Neural progenitor cell (in vitro differentiated cells): ENCODE measurements around the gene UBAC1. TPM values are rescaled to one million over a fixed set of nuclear protein-coding genes. Genes with fewer than 3 reads are reported as not detected.

ENCODE experiments used
- DNase-seq: peaks from one replicate; pipeline ENCODE4 v3.0.0-alpha.2; 2016; ENCODE audit warnings: low spot score
- H2AFZ ChIP-seq: fragments of 200-600 bp; sonication (generic); replicated peaks from 2 replicates; pipeline ENCODE4 v1.6.1; 2016; ENCODE audit warnings: antibody characterized with exemption
- H3F3A ChIP-seq: fragments of 200-600 bp; sonication (generic); 2 replicates; pipeline ENCODE4 v1.6.1; 2016; ENCODE audit warnings: antibody characterized with exemption, low read depth
- H3K27ac ChIP-seq: fragments of 200-600 bp; sonication (generic); 2 replicates; pipeline ENCODE4 v1.5.1; 2016; ENCODE audit warnings: mild to moderate bottlenecking
- H3K27me3 ChIP-seq: fragments of 200-600 bp; sonication (generic); 2 replicates; pipeline ENCODE4 v1.6.1; 2016; ENCODE audit warnings: mild to moderate bottlenecking, moderate library complexity
- H3K36me3 ChIP-seq: fragments of 200-600 bp; sonication (generic); 2 replicates; pipeline ENCODE4 v1.5.1; 2016
- H3K4me1 ChIP-seq: fragments of 200-600 bp; sonication (generic); 2 replicates; pipeline ENCODE4 v1.6.1; 2016; ENCODE audit warnings: mixed run types
- H3K4me2 ChIP-seq: fragments of 200-600 bp; sonication (generic); 2 replicates; pipeline ENCODE4 v1.6.1; 2016
- H3K4me3 ChIP-seq: fragments of 200-600 bp; sonication (generic); 2 replicates; pipeline ENCODE4 v1.5.1; 2016
- H3K79me2 ChIP-seq: fragments of 200-600 bp; sonication (generic); 2 replicates; pipeline ENCODE4 v1.6.1; 2016; ENCODE audit warnings: low read depth
- H3K9ac ChIP-seq: fragments of 200-600 bp; sonication (generic); 2 replicates; pipeline ENCODE4 v1.6.1; 2016
- H3K9me3 ChIP-seq: fragments of 200-600 bp; sonication (generic); 2 replicates; pipeline ENCODE4 v1.5.1; 2016; ENCODE audit warnings: low read depth
- H4K20me1 ChIP-seq: fragments of 200-600 bp; sonication (generic); 2 replicates; pipeline ENCODE4 v1.6.1; 2016; ENCODE audit warnings: low read depth
- H3K27ac Mint-ChIP-seq: 3 replicates; pipeline ENCODE4 v1.8.0; 2021; ENCODE audit warnings: mixed read lengths
- H3K27me3 Mint-ChIP-seq: 2 replicates; pipeline ENCODE4 v1.8.0; 2022; ENCODE audit warnings: low read depth, mild to moderate bottlenecking, inconsistent platforms, moderate library complexity, mixed read lengths; ENCODE audit not compliant: insufficient read depth
- H3K36me3 Mint-ChIP-seq: 3 replicates; pipeline ENCODE4 v1.8.0; 2021; ENCODE audit warnings: mixed read lengths
- H3K4me1 Mint-ChIP-seq: 3 replicates; pipeline ENCODE4 v1.8.0; 2021; ENCODE audit warnings: mixed read lengths
- H3K4me3 Mint-ChIP-seq: 3 replicates; pipeline ENCODE4 v1.8.0; 2021; ENCODE audit warnings: mild to moderate bottlenecking, moderate library complexity, mixed read lengths
- H3K9me3 Mint-ChIP-seq: 3 replicates; pipeline ENCODE4 v1.8.0; 2020; ENCODE audit warnings: mixed read lengths
- EZH2 ChIP-seq: fragments of 200-600 bp; sonication (generic); IDR thresholded peaks from 2 replicates; pipeline ENCODE4 v1.6.1; 2017; ENCODE audit warnings: antibody characterized with exemption, mild to moderate bottlenecking, moderate library complexity
- EZH2phosphoT487 ChIP-seq: fragments of 200-600 bp; sonication (generic); IDR thresholded peaks from 2 replicates; pipeline ENCODE4 v1.6.1; 2017; ENCODE audit warnings: antibody characterized with exemption
- total RNA-seq: library from RNA; depleted of rRNA; stranded (reverse); fragments of >200 nt; gene quantifications from 2 replicates; pipeline ENCODE4 v1.2.3, GENCODE V29; 2015; ENCODE audit warnings: low replicate concordance
- TF ChIP-seq, protein P1 (sequence below): fragments of 200-600 bp; sonication (generic); IDR thresholded peaks from 2 replicates; pipeline ENCODE4 v1.5.1; 2017; ENCODE audit warnings: antibody characterized with exemption, mild to moderate bottlenecking

Gene UBAC1
- total RNA-seq, 1 donor from 2014 or later: 66.0 TPM

DNA sequence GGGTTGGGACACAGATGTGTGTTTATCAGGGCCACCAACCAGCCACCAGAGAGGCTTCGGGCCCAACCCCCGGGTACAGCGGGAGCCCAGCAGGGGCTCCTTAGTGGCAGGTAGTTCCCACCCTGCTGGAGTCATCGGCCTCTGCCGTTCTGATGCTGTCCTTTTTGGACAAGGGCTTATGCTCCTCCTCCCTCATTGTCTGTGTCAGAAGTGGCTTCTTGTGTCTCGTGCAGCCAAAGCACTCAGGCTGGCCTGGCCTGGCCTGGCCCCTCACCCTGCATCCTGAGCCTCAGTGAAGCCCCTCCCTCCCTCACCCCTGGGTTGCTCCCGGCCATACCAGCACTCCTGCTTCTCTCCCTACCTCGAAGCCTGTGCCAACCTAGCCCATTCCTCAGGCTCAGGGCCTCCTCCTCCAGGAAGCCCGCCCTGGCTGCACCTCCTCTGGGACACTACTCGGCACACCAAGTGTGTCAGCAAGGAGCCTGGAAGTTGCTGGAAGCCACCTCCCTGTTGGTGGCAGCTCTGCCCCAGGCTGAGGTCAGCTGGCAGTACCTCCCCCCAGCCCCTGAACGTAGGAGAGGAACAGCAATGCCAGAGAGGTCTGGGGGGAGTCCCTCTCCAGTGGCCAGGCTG lies 4.1 kb upstream of the UBAC1 start:
- Mint-ChIP-seq H3K4me1 (peaks cover 22% of the 10 kb centered on the region), H3K27ac (no peak overlapping the region), H3K4me3 (no peak overlapping the region), H3K27me3 (peaks cover 21% of the 10 kb centered on the region), H3K9me3 (no peaks in the 10 kb centered on the region), H3K36me3 (no peaks in the 10 kb centered on the region)
- H4K20me1 ChIP-seq: peaks cover 7% of the 10 kb centered on the region
- H3K27ac ChIP-seq: no peak overlapping the region
- no peaks in the 10 kb centered on the region for H3K9me3 ChIP-seq
- H3K79me2 ChIP-seq: peaks cover 5% of the 10 kb centered on the region
- H3F3A ChIP-seq: peaks cover 19% of the 10 kb centered on the region
- peak; percentile 59 for DNase-seq
- no peaks in the 10 kb centered on the region for H3K36me3 ChIP-seq
- H3K9ac ChIP-seq: no peak overlapping the region
- H3K4me3 ChIP-seq: no peak overlapping the region
- peaks cover 11% of the 10 kb centered on the region for H3K27me3 ChIP-seq
- no peak overlapping the region for H3K4me2 ChIP-seq
- H3K4me1 ChIP-seq: no peaks in the 10 kb centered on the region
- TF ChIP-seq EZH2: no peak
- TF ChIP-seq, protein P1, sequence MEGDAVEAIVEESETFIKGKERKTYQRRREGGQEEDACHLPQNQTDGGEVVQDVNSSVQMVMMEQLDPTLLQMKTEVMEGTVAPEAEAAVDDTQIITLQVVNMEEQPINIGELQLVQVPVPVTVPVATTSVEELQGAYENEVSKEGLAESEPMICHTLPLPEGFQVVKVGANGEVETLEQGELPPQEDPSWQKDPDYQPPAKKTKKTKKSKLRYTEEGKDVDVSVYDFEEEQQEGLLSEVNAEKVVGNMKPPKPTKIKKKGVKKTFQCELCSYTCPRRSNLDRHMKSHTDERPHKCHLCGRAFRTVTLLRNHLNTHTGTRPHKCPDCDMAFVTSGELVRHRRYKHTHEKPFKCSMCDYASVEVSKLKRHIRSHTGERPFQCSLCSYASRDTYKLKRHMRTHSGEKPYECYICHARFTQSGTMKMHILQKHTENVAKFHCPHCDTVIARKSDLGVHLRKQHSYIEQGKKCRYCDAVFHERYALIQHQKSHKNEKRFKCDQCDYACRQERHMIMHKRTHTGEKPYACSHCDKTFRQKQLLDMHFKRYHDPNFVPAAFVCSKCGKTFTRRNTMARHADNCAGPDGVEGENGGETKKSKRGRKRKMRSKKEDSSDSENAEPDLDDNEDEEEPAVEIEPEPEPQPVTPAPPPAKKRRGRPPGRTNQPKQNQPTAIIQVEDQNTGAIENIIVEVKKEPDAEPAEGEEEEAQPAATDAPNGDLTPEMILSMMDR: no peak
- TF ChIP-seq EZH2phosphoT487: no peak
- no peak overlapping the region for H2AFZ ChIP-seq

DNA sequence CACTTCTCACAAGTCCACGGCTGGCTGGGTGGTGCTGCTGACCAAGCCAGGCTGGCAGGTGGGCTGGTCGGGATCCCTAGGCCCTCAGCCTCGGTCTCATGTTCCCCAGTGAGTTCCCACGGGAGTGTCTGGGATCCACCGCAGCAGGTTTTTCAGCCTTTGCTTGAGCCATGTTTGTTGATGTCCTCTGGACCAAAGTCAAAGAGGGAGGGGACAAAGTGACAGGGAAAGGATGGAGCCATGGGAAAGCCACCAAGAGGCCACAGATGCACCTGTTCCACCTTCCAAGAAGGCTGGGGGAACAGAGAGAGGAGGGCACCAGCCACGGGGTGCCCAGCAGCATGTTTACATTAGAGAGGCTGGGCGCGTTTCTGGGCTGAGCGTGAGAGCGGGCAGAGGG lies 2.8 kb upstream of the UBAC1 start:
- Histone ChIP-seq H3K9ac (no peak overlapping the region), H3K27ac (no peak overlapping the region), H3K4me2 (no peak overlapping the region), H4K20me1 (peaks cover 16% of the 10 kb centered on the region), H3K27me3 (peaks cover 11% of the 10 kb centered on the region), H2AFZ (no peak overlapping the region), H3K4me1 (no peaks in the 10 kb centered on the region), H3F3A (peaks cover 21% of the 10 kb centered on the region), H3K36me3 (no peaks in the 10 kb centered on the region), H3K9me3 (no peaks in the 10 kb centered on the region), H3K79me2 (peaks cover 18% of the 10 kb centered on the region), H3K4me3 (no peak overlapping the region)
- no peak for DNase-seq
- Mint-ChIP-seq H3K27me3 (peaks cover 20% of the 10 kb centered on the region), H3K27ac (no peak overlapping the region), H3K4me3 (no peak overlapping the region), H3K4me1 (peaks cover 31% of the 10 kb centered on the region), H3K36me3 (no peaks in the 10 kb centered on the region), H3K9me3 (no peaks in the 10 kb centered on the region)
- TF ChIP-seq EZH2phosphoT487: no peak
- TF ChIP-seq, protein P1: no peak
- TF ChIP-seq EZH2: no peak

DNA sequence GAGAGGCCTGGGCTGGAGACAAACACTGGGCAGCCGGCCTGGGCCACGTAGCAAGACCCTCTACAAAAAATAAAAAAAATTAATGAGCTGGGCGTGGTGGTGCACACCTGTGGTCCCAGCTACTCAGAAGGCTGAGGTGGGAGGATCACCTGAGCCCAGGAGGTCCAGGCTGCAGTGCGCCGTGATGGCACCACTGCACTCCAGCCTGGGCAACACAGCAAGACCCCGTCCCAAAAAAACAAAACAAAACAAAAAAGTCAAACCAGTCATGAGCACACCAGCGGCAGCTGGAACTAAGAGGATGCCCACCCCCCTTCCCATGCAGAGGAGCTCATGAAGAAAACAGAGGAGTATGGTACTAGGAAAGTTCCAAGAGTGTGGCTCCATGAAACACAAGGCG lies 2.2 kb upstream of the UBAC1 start:
- Histone ChIP-seq H3K27me3 (peaks cover 11% of the 10 kb centered on the region), H3K27ac (no peak overlapping the region), H3K4me2 (no peak overlapping the region), H3K9me3 (no peaks in the 10 kb centered on the region), H3K36me3 (no peaks in the 10 kb centered on the region), H3K4me1 (no peaks in the 10 kb centered on the region), H3K9ac (no peak overlapping the region), H3K4me3 (no peak overlapping the region), H3K79me2 (peaks cover 24% of the 10 kb centered on the region), H2AFZ (no peak overlapping the region), H3F3A (peaks cover 17% of the 10 kb centered on the region), H4K20me1 (peaks cover 21% of the 10 kb centered on the region)
- Mint-ChIP-seq H3K27ac (no peak overlapping the region), H3K4me3 (peak overlapping the region; percentile 54), H3K4me1 (peaks cover 34% of the 10 kb centered on the region), H3K9me3 (no peaks in the 10 kb centered on the region), H3K36me3 (no peaks in the 10 kb centered on the region), H3K27me3 (peaks cover 16% of the 10 kb centered on the region)
- no peak for DNase-seq
- TF ChIP-seq, protein P1: no peak
- TF ChIP-seq EZH2phosphoT487 (no peak), EZH2 (no peak)
